ENCODE results near the gene PAK1. TPM values are rescaled to one million over a fixed set of nuclear protein-coding genes. Genes with fewer than 3 reads are reported as not detected.

Gene PAK1
- total and polyA plus RNA-seq, 10 of the 15 experiments (the other 5 are each of a cell fraction or from before 2014, with no cell fraction given) = 43.8 to 321 (median 110) TPM

GRCh38 chr11:77278595-77279506 is 195.0 kb downstream of the PAK1 start:
- Histone ChIP-seq H3K4me1 (ENCODE audit: control insufficient read depth, insufficient read depth, low read length) (no peaks in the 10 kb centered on the region), H4K20me1 (ENCODE audit: control insufficient read depth, insufficient read depth) (no peaks in the 10 kb centered on the region), H3K79me2 (ENCODE audit: control insufficient read depth, insufficient read depth, low read length) (no peaks in the 10 kb centered on the region), H3K27me3 (replicated peaks in 1 of 2; ENCODE audit: control insufficient read depth in 2 of 2, insufficient read depth in 2 of 2, low read length in 1 of 2) (no peaks in the 10 kb centered on the region), H3K27ac (ENCODE audit: control insufficient read depth, insufficient read depth) (no peak overlapping the region), H3K9ac (ENCODE audit: control insufficient read depth, insufficient read depth, low read length) (no peak overlapping the region), H3K9me3 (replicated peaks; ENCODE audit: control insufficient read depth, insufficient read depth, low read length) (no peaks in the 10 kb centered on the region), H3K36me3 (ENCODE audit: control insufficient read depth in 2 of 2, insufficient read depth in 2 of 2, low read length in 1 of 2) (no peaks in the 10 kb centered on the region), H3K4me3 (no peak overlapping the region), H3K4me2 (ENCODE audit: control insufficient read depth, insufficient read depth) (no peak overlapping the region), H2AFZ (ENCODE audit: control insufficient read depth, low read depth, low read length) (no peak overlapping the region)
- intact Hi-C loops (cut with micrococcal nuclease; ENCODE audit: unreplicated experiment) (no loop called here), in situ Hi-C loops (cut with MboI) (no loop called here)
- RAD21 ChIA-PET (ENCODE audit: unreplicated experiment) = no interaction called here
- POLR2A ChIA-PET = no interaction called here
- no TSS peak for BruUV-seq (replicated peaks)
- DNase-seq (ENCODE audit: low read depth, low spot score) (no peak), FAIRE-seq (no peak), ATAC-seq (no peak)
- no peak for TF ChIP-seq CEBPB (IDR thresholded peaks at IDR 0.05; ENCODE audit: borderline replicate concordance in 1 of 2, low read depth in 2 of 2, low read length in 2 of 2)
- no peak for TF ChIP-seq YY1 (IDR thresholded peaks at IDR 0.05; ENCODE audit: low read depth, low read length)
- no peak for TF ChIP-seq PML (IDR thresholded peaks at IDR 0.05; ENCODE audit: low read length)
- no peak for TF ChIP-seq BHLHE40 (IDR thresholded peaks at IDR 0.05; ENCODE audit: borderline replicate concordance in 1 of 2, low read depth in 2 of 2, low read length in 1 of 2)
- no peak for TF ChIP-seq KDM1A (IDR thresholded peaks at IDR 0.05; ENCODE audit: borderline replicate concordance)
- no peak for TF ChIP-seq BCLAF1 (IDR thresholded peaks at IDR 0.05)
- TF ChIP-seq RCOR1 (conservative IDR thresholded peaks at IDR 0.05; ENCODE audit: low read depth, low read length) = no peak
- no peak for TF ChIP-seq PKNOX1 (IDR thresholded peaks at IDR 0.05)
- no peak for TF ChIP-seq POU2F2 (IDR thresholded peaks at IDR 0.05; ENCODE audit: borderline replicate concordance, low read depth, low read length)
- TF ChIP-seq HDAC6 (IDR thresholded peaks at IDR 0.05; ENCODE audit: unreplicated experiment) = no peak
- TF ChIP-seq IKZF1 (conservative IDR thresholded peaks at IDR 0.05) = no peak
- no peak for TF ChIP-seq ZNF217 (IDR thresholded peaks at IDR 0.05)
- TF ChIP-seq SIX5 (IDR thresholded peaks at IDR 0.05; ENCODE audit: low read depth, low read length, severe bottlenecking) = no peak
- CTCF ChIA-PET = no interaction called here
- 0% methylated on average over 2 of the region's 2 CpGs for WGBS (ENCODE audit: insufficient coverage, insufficient replicate concordance, low lambda C conversion rate, missing lambda C conversion rate)
- SMC1A ChIA-PET (ENCODE audit: uncharacterized antibody, unreplicated experiment) = interaction anchor here (1.0 kb wide), 1 partner anchor 12 kb away, joined by 4 read pairs; no protein-coding TSS in a partner anchor

All from GM12878 (cell line).